Forelimb muscle (tissue), 1 donor: Measurements from ENCODE around the gene HSP90B1. TPM values are rescaled to one million over a fixed set of nuclear protein-coding genes. Genes with fewer than 3 reads are reported as not detected.

Source experiments
- DNase-seq: peaks from one replicate; pipeline ENCODE4 v3.0.0-alpha.2; 2013; ENCODE audit warnings: low read depth
- polyA plus RNA-seq: library from polyadenylated mRNA; unstranded; fragments of 120-200 nt; gene quantifications from one replicate; pipeline ENCODE4 v1.2.1, GENCODE V29; 2013; ENCODE audit not compliant: insufficient read length

The HSP90B1 gene
- polyA plus RNA-seq, 1 donor, result 285 TPM

- DNase-seq, result no peak
These were observed 43.7 kb downstream of the HSP90B1 start for GRCh38 chr12:103973909-103974308.

- no peak for DNase-seq
These were observed 45.2 kb downstream of the HSP90B1 start for GRCh38 chr12:103975368-103975767.

- DNase-seq, result no peak
These were observed 48.3 kb downstream of the HSP90B1 start for GRCh38 chr12:103978384-103978982.

- no peak for DNase-seq
These were observed 56.6 kb downstream of the HSP90B1 start for GRCh38 chr12:103986829-103987228.

GRCh38 chr12:103994235-103994634 is 64.0 kb downstream of the HSP90B1 start:
- DNase-seq, result no peak

- DNase-seq, result no peak
These were observed 66.4 kb downstream of the HSP90B1 start for GRCh38 chr12:103996595-103996994.

- DNase-seq, result no peak
These were observed 67.2 kb downstream of the HSP90B1 start for GRCh38 chr12:103997286-103997900.

Other genes with a start within 250 kb of the HSP90B1 start
- 9.0 TPM for gene NT5DC3, start 89.2 kb upstream of the HSP90B1 start, polyA plus RNA-seq
- gene TDG, start 35.5 kb downstream of the HSP90B1 start, polyA plus RNA-seq, result 32.5 TPM
- gene GLT8D2, start 119.8 kb downstream of the HSP90B1 start, polyA plus RNA-seq, result 51.9 TPM
- 34.3 TPM for gene HCFC2, start 134.1 kb downstream of the HSP90B1 start, polyA plus RNA-seq
- gene NFYB, start 207.8 kb downstream of the HSP90B1 start, polyA plus RNA-seq, result 35.1 TPM